Left ventricle myocardium inferior (tissue), 1 donor: ENCODE measurements around the gene NAXD. TPM values are rescaled to one million over a fixed set of nuclear protein-coding genes. Genes with fewer than 3 reads are reported as not detected.
"Not testable (repeated sequence)": the region's sequence is repeated elsewhere in the genome, so short reads cannot be mapped to it uniquely, and the experiment has no call there.

Source experiments
- DNase-seq: peaks from one replicate; pipeline ENCODE4 v3.0.0-alpha.2; 2020
- H3K27ac ChIP-seq: fragments of 200-600 bp; replicated peaks from 2 replicates; pipeline ENCODE4 v1.8.0; 2021
- H3K27me3 ChIP-seq: fragments of 200-600 bp; 2 replicates; pipeline ENCODE4 v1.8.0; 2021; ENCODE audit warnings: low read depth
- H3K36me3 ChIP-seq: fragments of 200-600 bp; 2 replicates; pipeline ENCODE4 v1.8.0; 2021
- H3K4me1 ChIP-seq: fragments of 200-600 bp; 2 replicates; pipeline ENCODE4 v1.8.0; 2021
- H3K4me3 ChIP-seq: fragments of 200-600 bp; 2 replicates; pipeline ENCODE4 v1.8.0; 2021; ENCODE audit warnings: mild to moderate bottlenecking, moderate library complexity
- H3K9me3 ChIP-seq: fragments of 200-600 bp; replicated peaks from 2 replicates; pipeline ENCODE4 v1.8.0; 2021
- intact Hi-C: fragments of 100-400 bp; cut with micrococcal nuclease; formaldehyde crosslinking; loops from one replicate; pipeline ENCODE4 v1.11.0; 2022
- total RNA-seq: library from RNA; stranded (reverse); fragmentation: NEBNext Ultra II Directional; extraction: Animal tissue kit (Norgen Biotek cat#: 25700); gene quantifications from one replicate; pipeline ENCODE4 v1.2.1, GENCODE V29; 2021
- TF ChIP-seq, protein P1 (sequence below): fragments of 200-600 bp; IDR thresholded peaks from 2 replicates; pipeline ENCODE4 v1.8.0; 2021; ENCODE audit warnings: antibody characterized with exemption, mild to moderate bottlenecking, borderline replicate concordance
- donor health status: DM: no; HTN: yes; CAD: no; lungs with severe emphysema.

Gene NAXD
- total RNA-seq, 1 donor from 2014 or later = 28.0 TPM

DNA sequence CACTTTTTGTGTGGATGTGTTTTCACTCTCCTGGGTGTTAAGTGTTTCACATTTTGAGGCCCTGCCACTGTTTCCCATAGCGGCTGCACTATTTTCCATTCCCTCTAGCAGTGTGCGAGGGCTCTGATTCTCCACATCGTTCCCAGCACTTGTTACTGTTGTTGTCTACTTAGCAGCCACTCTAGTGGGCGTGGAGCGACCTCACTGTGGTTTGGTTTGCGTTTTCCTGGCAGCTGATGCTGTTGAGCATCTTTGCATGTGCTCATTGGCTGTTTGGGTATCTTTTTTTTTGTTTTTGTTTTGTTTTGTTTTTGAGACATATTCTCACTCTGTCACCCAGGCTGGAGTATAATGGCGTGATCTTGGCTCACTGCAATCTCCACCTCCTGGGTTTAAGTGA lies 14.4 kb downstream of the NAXD start:
- DNase-seq = no peak
- TF ChIP-seq, protein P1, sequence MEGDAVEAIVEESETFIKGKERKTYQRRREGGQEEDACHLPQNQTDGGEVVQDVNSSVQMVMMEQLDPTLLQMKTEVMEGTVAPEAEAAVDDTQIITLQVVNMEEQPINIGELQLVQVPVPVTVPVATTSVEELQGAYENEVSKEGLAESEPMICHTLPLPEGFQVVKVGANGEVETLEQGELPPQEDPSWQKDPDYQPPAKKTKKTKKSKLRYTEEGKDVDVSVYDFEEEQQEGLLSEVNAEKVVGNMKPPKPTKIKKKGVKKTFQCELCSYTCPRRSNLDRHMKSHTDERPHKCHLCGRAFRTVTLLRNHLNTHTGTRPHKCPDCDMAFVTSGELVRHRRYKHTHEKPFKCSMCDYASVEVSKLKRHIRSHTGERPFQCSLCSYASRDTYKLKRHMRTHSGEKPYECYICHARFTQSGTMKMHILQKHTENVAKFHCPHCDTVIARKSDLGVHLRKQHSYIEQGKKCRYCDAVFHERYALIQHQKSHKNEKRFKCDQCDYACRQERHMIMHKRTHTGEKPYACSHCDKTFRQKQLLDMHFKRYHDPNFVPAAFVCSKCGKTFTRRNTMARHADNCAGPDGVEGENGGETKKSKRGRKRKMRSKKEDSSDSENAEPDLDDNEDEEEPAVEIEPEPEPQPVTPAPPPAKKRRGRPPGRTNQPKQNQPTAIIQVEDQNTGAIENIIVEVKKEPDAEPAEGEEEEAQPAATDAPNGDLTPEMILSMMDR = no peak
- no peak overlapping the region for H3K27ac ChIP-seq
- peaks cover 61% of the 10 kb centered on the region for H3K36me3 ChIP-seq
- H3K4me1 ChIP-seq = peaks cover 45% of the 10 kb centered on the region
- intact Hi-C loops = no loop called here
- no peak overlapping the region for H3K4me3 ChIP-seq
- H3K9me3 ChIP-seq = no peaks in the 10 kb centered on the region
- H3K27me3 ChIP-seq = no peaks in the 10 kb centered on the region

GRCh38 chr13:110630566-110631119 lies 15.3 kb downstream of the NAXD start:
- H3K4me1 ChIP-seq = peaks cover 37% of the 10 kb centered on the region
- H3K27ac ChIP-seq = no peak overlapping the region
- intact Hi-C loops = no loop called here
- no peaks in the 10 kb centered on the region for H3K27me3 ChIP-seq
- H3K9me3 ChIP-seq = no peaks in the 10 kb centered on the region
- H3K4me3 ChIP-seq = no peak overlapping the region
- TF ChIP-seq, protein P1 = no peak
- peaks cover 61% of the 10 kb centered on the region for H3K36me3 ChIP-seq
- DNase-seq = no peak

- H3K4me3 ChIP-seq, H3K9me3 ChIP-seq, intact Hi-C loops, H3K27me3 ChIP-seq, H3K27ac ChIP-seq, DNase-seq: not testable (repeated sequence)
- peaks cover 37% of the 10 kb centered on the region for H3K4me1 ChIP-seq
- H3K36me3 ChIP-seq = peaks cover 67% of the 10 kb centered on the region
Observed at GRCh38 chr13:110632255-110632654, 16.9 kb downstream of the NAXD start.

DNA sequence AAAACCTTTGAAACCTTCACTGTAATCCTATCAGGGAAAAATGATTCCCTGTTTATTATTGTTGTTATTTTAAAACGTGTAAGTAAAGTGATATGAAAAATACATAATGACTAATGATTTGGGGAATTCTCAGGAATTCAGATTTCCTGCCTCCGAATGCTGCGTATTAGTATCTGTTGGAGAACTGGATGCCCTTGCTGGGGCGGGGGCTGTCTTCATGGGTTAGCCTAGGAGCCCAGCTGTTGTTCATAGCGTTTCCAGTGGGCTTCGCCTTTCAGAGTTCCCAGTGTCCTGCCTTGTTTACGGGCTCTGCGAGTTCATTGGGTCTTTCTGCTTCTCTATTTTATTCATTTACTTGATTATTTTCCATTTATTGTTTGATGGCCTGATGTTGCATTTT lies 18.4 kb downstream of the NAXD start:
- H3K4me3 ChIP-seq = no peak overlapping the region
- no peak overlapping the region for H3K27ac ChIP-seq
- intact Hi-C loops = no loop called here
- no peaks in the 10 kb centered on the region for H3K27me3 ChIP-seq
- TF ChIP-seq, protein P1 = no peak
- H3K9me3 ChIP-seq = no peaks in the 10 kb centered on the region
- peaks cover 22% of the 10 kb centered on the region for H3K4me1 ChIP-seq
- peaks cover 69% of the 10 kb centered on the region for H3K36me3 ChIP-seq
- DNase-seq = no peak

- Histone ChIP-seq H3K4me3 (no peak overlapping the region), H3K4me1 (peaks cover 14% of the 10 kb centered on the region), H3K9me3 (no peaks in the 10 kb centered on the region), H3K27me3 (no peaks in the 10 kb centered on the region), H3K27ac (no peak overlapping the region), H3K36me3 (peaks cover 69% of the 10 kb centered on the region)
- intact Hi-C loops = no loop called here
- DNase-seq = no peak
- TF ChIP-seq, protein P1 = no peak
Observed at GRCh38 chr13:110634558-110634957, 19.2 kb downstream of the NAXD start.

DNA sequence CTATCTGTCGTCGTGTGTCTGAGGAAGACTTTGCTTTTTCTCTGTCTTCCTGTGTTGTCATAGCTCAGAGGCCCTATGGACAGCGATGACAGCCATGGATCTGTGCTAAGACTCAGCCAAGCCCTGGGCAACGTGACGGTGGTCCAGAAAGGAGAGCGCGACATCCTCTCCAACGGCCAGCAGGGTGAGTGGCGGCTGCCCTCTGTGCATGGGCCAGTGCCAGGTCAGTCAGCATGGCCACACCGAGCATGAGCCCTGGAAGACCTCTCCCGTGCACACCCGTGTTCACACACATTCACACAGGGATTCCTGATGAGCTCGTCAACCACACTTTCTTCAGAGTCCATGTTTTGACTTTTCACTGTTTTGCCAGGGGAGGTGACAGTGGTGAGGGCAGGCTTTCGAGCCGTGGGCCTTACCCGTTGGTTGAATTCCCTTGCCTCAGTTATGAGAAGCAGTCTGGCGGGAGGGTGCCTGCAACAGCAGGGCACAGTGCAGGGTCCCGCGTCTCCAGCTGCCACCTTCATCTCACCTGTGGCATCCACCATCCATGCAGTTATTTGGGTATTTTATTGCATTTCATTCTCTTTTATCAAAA lies 20.2 kb downstream of the NAXD start:
- peaks cover 69% of the 10 kb centered on the region for H3K36me3 ChIP-seq
- DNase-seq = no peak

More for the DNA sequence above, 20.2 kb downstream of the NAXD start:
- Histone ChIP-seq H3K4me1 (peaks cover 9% of the 10 kb centered on the region), H3K4me3 (no peak overlapping the region), H3K27me3 (no peaks in the 10 kb centered on the region), H3K9me3 (no peaks in the 10 kb centered on the region), H3K27ac (no peak overlapping the region)
- intact Hi-C loops = no loop called here
- TF ChIP-seq, protein P1 = no peak
